Smooth muscle cell of the brain vasculature (primary cell): Measurements from ENCODE around the gene CCT6A.
"Not testable (repeated sequence)": the region's sequence is repeated elsewhere in the genome, so short reads cannot be mapped to it uniquely, and the experiment has no call there.

ENCODE experiments used
- DNase-seq: peaks from one replicate; pipeline ENCODE4 v3.0.0-alpha.2; 2012; ENCODE audit warnings: low read depth, low spot score

The CCT6A gene

DNA sequence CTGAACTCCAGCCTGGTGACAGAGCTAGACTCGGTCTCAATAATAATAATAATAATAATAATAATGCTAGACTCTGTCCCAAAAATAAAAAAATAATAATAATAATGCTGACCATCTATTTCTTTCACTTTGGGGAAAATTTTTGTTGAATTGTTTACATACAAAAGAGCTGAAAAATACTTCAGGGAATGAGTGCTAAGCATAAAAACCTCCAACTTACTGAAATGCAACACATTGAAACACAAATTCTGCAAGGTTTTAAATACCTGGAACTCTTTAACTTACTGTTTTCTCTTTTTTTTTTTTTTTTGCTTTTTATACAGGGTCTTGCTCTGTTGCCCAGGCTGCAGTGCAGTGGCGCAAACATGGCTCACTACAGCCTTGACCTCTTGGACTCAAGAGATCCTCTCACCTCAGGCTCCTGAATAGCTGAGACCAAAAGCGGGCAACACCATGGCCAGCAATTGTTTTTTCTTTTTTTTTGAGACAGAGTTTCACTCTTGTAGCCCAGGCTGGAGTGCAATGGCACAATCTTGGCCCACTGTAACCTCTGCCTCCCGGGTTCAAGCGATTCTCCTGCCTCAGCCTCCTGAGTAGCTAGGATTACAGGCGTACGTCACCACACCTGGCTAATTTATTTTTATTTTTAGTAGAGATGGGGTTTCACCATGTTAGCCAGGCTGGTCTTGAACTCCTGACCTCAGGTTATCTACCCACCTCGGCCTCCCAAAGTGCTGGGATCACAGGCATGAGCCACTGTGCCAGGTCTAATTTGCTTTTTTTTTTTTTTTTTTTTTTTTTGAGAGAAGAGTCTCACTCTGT is 46.8 kb downstream of the CCT6A start:
- not testable (repeated sequence) for DNase-seq

DNA sequence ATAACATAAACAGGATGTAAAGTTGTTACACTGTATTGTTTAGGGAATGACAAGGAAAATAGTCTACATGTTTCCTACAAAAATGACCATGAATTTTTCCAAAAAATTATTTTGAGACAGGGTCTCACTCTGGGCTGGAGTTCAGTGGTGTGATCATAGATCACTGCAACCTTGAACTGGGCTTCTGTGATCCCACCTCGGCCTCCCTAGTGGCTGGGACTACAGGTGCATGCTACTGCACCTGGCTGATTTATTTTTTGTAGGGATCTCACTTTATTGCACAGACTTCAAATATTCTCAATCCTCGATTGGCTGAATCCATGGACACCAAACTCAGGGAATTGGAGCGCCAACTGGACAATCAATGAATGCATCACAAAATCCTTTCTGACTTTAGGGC is 48.1 kb downstream of the CCT6A start:
- DNase-seq = no peak

DNA sequence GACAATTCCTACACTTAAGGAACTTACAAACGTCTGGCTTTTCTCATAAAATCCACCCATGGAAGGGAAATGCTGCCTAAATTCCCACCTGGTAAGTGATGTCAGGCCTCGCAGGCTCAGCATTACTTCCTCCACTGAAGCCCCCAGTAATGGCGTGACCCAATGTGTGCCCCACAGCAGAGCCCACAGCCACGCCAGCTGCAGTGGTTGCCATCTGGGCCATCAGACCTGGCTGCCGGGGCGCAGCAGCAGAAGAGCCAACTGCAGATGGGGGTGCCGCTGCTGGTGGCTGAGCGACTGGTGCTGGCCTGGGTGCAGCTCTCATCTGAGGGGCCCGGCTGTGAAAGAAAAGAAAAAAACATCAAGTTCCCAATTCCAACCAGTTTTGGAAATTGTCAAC is 52.6 kb downstream of the CCT6A start:
- DNase-seq = not testable (repeated sequence)

- DNase-seq = no peak
Observed at GRCh38 chr7:56105508-56105907, 53.9 kb downstream of the CCT6A start.

DNA sequence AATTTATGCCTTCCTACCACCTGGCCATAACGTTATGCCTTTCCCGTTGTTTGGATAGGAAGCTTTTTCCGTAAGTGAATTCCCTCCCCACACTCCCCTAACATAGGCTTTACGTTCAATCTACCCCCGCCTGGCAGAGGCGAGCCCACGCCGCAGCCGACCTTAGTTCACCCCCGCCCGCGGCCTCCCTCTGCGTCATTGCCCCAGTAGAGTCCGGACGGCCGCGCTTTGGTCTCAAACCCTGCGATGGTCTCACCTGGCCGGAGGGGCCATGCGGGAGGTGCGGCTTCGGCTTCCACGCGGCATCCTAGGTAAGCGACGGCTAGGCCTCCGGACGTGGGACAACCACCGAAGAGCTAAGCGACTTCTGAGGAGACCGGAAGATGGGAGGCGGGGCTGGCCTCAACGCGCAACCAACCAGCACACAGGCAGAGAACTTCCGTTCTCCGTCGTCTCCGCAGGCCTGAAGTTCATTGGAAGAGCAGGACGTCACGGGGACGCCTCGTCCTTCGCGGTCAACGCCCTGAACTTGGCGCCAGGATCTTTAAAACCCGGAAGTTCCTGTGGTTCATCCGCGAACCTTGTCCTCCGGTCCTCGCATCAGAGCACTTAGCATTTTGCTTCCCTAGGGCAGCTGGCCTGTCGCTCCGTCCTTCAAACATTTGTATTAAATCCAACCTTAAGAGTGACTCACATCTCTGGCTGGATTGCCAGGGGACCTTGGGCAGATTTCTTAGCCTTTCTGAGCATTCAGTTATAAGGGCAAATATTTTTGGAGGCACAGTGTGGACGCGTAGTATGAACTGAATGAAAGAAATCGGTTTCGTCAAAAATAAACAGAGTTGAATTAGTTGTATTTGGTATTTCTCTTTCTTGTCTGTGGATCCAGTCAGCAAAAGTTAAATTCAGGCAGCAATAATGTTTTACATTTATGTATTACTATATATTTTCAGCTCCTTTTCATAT is 54.8 kb downstream of the CCT6A start, which contains the start of gene CHCHD2:
Gene CHCHD2 (minus strand): TSS at position 369 of the 966 bp plus-strand sequence. CDS start 63 bp downstream, at position 306.
- peak; percentile 96 for DNase-seq

DNA sequence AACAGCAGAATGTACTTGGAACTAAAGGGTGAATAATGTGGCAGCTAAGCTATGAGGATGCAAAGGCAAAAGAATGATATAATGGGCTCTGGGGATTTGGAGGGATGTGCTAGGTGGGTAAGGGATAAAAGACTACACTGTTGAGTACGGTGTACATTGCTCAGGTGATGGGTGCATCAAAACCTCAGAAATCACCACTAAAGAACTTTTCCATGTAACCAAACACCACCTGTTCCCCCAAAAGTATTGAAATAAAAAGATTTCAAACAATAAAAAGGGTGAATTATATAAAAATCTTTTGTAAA is 56.3 kb downstream of the CCT6A start:
- DNase-seq = no peak

DNA sequence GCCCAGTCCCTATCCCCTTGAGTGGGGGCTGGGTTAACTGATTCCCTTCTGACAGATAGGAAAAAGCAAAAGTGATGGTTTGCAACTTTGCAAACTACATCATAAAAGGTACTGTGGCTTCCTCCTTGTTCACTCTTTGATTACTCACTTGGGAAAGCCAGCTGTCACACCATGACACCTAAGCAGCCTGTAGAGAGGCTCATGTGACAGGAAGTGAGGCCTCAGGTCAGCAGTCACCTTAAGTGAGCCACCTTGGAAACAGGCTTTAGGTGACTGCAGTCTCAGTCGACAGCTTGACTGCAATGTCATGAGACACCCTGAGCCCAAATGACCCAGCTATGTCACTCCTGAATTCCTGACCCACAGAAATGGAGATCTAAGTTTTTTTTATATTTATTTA is 59.0 kb downstream of the CCT6A start:
- DNase-seq = no peak

- DNase-seq = not testable (repeated sequence)
Observed at GRCh38 chr7:56112244-56112643, 60.7 kb downstream of the CCT6A start.
